GM10266 (cell line): Measurements from ENCODE around the gene ETFB.

Source experiments
- DNase-seq: peaks from one replicate; pipeline ENCODE4 v3.0.0; 2012; ENCODE audit errors: extremely low spot score
- CTCF ChIP-seq: IDR thresholded peaks from 2 replicates; pipeline ENCODE4 v1.5.1; 2012; ENCODE audit warnings: mild to moderate bottlenecking, low read depth; ENCODE audit not compliant: control insufficient read depth, insufficient read depth; ENCODE audit errors: missing control alignments

The ETFB gene

GRCh38 chr19:51339313-51339686 is 26.9 kb downstream of the ETFB start:
- no peak for TF ChIP-seq CTCF

GRCh38 chr19:51338563-51339312 is 27.4 kb downstream of the ETFB start:
- peak; percentile 92 for DNase-seq

More at GRCh38 chr19:51339313-51339686, 26.9 kb downstream of the ETFB start:
- DNase-seq, result peak; percentile 47

DNA sequence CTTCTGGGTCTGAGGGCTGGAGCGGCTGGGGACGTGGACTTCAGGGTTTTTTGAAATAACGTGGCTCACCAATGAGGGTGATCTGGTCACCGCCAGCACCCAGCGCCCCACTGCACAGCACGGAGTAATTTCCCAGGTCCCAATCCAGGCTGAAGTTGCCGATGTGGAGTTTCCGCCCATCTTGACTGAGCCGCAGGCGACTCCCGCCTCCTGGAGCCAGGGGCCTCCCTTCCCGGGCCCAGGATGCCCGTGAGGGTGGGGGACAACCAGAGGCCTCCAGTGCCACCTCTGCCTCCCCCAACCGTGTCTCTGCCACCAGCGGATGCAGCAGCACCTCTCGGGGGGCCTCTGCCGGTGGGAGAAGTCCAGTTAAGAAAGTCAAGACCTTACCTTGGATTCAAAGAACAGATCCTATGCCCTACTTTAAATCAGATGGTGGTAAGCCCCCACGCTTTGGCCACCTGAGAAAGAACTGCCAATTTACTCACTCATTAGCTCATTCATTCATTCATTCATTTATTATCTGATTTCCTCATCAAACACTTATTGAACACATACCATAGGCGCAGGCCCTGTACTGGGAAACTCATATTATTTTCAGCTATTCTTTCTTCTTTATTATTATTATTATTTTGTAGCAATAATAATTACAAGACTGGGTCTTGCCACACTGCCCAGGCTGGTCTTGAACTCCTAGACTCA is 28.2 kb downstream of the ETFB start:
- TF ChIP-seq CTCF, result no peak
- no peak for DNase-seq

More at GRCh38 chr19:51338563-51339312, 27.4 kb downstream of the ETFB start:
- peak; percentile 94 for TF ChIP-seq CTCF

DNA sequence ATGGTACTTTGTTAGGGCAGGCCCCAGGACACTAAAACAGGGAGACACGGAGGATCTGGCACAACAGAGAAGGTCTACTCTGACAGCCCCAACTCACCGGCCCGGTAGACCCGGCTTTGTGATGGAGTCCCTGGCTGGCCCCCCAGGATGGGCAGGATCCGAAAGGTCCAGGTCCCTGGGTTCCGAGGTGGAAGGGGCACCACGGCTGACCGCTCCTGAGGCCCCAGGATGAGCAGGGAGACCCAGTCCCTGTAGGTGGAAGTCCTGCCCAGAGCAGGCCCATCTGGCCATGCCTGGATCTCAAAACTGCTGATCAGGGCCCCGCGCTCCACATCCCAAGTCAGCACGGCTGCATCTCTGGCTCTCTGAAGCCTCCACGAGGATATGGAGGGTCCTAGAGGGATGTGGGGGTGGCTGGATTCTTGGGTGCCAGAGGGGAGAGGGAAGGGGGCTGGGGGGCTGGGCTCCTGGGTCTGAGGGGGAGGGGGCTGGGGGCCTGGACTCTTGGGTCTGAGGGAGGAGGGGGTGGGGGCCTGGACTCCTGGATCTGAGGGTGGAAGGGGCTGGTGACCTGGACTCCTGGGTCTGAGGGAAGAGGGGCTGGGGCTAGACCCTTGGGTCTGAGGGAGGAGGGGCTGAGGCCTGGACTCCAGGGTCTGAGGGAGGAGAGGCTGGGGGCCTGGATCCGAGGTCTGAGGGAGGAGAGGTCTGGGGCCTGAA is 28.9 kb downstream of the ETFB start:
- no peak for TF ChIP-seq CTCF
- no peak for DNase-seq

DNA sequence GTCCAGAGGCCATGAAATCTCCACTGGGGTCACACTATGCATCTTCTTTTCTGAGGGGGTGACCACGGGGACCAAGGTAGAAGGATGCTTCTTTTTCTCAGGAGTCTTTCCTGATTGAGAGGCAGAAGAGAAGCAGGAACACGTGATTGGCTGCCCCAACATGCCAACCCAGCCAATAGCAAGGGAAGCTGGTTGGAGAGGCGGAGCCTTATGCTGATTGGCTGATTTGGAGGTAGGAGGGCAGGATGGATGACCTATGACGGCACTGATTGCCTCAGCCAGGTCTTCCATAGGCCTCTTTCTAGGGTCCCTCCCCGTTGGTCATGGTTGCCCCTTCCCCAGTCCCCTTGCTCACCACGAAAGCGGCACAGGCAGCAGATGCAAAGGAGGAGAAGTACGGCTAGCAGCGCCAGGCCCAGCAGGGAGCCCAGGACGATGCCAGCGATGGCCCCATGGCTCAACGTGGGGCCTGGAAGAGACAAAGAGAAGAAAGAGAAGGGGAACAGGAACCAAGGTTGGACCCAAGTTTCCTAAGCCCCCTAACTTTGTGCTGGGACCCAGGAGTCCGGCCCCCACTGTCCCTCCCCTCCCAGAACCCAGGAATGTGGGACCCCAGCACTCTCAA is 32.2 kb downstream of the ETFB start:
- TF ChIP-seq CTCF, result no peak
- no peak for DNase-seq

GRCh38 chr19:51331716-51332115 is 34.5 kb downstream of the ETFB start:
- no peak for DNase-seq
- no peak for TF ChIP-seq CTCF

- TF ChIP-seq CTCF, result no peak
- no peak for DNase-seq
Measured at GRCh38 chr19:51331193-51331592, 35.0 kb downstream of the ETFB start.
